Posterior cingulate gyrus (tissue), 11 donors: ENCODE results near the gene RBM14.

Experiments used
- DNase-seq, 10 donors: peaks; one replicate each; pipeline versions ENCODE4 v3.0.0 to v3.0.0-alpha.2; 2020 to 2021; ENCODE audit warnings: mixed read lengths in 3 of 10
- intact Hi-C: fragments of 100-400 bp; cut with DNase I; formaldehyde crosslinking; loops from one replicate; pipeline ENCODE4 v1.15.1; 2023

Gene RBM14

GRCh38 chr11:66665369-66665768, 48.9 kb downstream of the RBM14 start:
- DNase-seq, result no peak
- intact Hi-C loops, result no loop called here

- intact Hi-C loops, result loop anchor here (10.0 kb wide), 1 partner anchor 236 kb away; the partner anchor contains the start of gene MRPL11
- no peak for DNase-seq
Observed at GRCh38 chr11:66670816-66671215, 54.4 kb downstream of the RBM14 start.

DNA sequence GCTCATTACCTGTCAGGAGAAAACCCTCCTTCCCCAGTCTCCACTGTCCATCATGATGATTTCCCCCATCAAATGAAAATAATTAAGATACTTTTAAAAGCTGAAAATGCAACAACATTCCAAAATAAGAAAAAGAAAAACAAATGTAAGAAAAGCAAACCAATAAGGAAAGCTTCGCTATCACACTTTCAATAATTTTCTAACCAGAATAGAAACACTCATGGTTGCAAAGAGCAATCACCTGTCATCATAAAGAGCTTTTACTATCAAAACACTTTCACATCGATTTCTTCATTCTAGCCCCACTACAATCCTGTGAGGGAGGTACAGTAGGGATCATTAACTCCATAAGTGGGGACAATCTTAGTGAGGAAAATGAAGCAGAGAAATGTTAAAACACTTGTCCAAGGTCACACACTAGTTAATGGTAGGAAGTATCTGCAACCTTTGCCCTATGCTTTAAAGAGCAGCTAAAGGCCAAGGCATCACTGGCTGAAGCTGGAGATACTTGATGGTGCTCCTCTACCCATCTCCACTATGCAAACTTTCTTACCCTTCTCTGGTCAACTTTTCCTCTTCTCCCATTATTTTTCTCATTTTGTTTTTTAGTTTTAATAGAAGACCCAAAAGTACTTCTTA, 58.7 kb downstream of the RBM14 start:
- DNase-seq, result no peak
- intact Hi-C loops, result loop anchor here (10.0 kb wide), 1 partner anchor 240 kb away; the partner anchor contains the start of gene MRPL11

DNA sequence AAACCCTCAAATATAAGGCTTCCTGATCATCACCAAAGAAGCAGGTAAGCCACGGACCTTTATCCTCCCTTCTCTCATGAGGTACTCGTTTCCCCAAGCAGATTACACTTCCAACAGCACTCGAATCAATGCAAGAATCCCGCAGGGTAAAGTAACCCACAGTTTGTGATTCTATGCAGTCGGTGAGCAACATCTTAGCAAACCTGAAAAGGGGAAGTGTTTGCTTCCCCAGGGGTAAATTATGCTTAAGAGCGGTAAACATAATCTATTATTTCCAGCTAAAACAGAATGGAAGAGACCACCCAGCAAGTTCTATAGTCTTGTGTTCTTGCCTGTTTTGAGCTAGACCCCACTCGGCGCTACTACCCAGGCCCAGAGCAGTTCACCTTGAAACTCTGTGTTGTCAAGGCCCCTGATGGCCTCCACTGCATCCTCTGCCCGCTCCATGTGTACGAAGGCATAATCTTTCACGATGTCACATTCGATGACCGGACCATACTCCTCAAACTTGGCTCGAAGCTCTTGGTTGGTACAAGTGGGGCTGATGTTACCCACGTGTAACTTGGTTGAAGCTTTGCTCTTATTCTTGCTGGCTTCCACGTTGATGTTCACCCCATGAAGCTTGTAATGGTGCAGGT, 60.0 kb downstream of the RBM14 start:
- intact Hi-C loops, result loop anchor here (10.0 kb wide), 1 partner anchor 242 kb away; the partner anchor contains the start of gene MRPL11
- DNase-seq, result no peak
